Stimulated activated CD4-positive, alpha-beta T cell treated with anti-CD3 and anti-CD28 coated beads, Interleukin-2, amount 100 ng/mL, for 48 hours (primary cell): ENCODE results near the gene RAB27A.
"Not testable (repeated sequence)": the region's sequence is repeated elsewhere in the genome, so short reads cannot be mapped to it uniquely, and the experiment has no call there.

Experiments used
- DNase-seq, 2 donors: peaks; one replicate each; pipeline ENCODE4 v3.0.0-alpha.2; 2020

Gene RAB27A

DNA sequence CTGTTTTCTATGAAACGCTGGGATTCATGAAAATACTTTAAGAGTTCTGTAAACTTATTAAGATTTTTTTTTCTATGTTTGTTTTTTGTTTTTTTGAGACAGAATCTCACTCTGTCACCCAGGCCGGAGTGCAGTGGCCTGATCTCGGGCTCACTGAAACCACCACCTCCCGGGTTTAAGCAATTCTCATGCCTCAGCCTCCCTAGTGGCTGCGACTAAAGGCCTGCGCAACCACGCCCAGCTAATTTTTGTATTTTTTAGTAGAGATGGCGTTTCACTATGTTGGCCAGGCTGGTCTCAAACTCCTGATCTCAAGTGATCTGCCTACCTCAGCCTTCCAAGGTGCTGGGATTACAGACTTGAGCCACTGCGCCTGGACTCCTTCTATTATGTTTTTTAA lies 39.7 kb downstream of the RAB27A start:
- DNase-seq, result not testable (repeated sequence)

DNA sequence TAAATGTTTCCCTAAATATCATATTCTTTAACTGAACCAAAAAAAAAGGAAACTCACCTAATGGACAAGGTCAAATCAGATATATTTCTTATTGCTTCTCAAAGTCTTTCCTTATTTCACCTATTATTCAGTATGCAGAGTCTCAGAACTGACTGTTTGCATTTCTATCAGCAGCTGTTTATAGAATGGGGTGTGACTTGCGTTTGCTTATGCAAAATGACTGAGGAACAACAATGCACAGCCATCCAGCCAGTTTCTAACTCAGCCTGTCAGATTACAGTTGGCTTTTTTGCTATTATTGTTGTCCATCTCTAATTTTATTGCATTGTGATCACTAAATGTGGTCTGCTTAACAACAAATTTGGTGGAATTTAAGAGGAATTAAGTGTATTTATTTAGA lies 40.7 kb downstream of the RAB27A start:
- DNase-seq, result no peak

DNA sequence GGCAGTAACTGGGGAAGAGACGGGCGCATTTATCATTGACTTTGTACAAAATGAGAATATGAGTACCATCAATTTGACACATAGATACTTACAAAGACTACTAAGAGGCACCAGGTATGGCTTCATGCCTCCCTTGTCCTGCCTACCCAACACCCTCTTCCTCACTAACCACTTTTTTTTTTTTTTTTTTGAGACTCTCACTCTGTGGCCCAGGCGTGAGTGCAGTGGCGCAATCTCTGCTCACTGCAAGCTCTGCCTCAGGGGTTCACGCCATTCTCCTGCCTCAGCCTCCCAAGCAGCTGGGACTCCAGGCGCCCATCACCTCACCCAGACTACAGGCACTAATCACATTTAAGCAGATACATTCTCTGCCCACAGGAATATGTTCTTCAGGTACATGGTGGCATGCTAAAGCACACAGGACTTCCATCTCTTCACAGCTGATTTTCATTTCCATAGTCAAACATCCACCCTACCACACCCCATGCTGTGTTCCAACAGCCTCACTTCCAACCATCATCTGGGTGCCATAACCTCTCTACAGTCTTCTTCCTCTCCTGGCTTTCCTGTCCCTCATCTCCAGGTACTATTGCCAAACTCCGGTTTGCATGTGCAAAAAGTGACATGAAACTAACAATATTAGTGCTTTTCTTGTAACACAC lies 41.7 kb downstream of the RAB27A start:
- DNase-seq, result no peak

DNA sequence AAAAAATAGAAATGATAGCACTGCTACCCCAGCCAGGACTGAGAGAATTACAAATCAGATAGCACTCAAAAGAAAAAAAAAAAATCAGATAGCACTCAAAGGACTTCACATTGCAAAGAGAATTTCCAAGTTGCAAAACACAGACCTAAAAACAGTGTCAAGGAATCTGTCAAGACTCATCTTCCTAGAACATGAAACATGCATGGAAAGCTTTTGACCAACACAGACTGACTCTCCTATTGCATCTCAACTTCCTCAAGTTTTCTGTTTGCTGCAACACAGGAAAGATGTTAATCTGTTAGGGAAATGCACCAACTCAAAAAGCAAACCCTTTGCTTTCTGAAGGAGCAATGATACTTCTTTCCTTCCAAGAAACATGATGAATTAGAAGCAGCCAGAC lies 42.3 kb downstream of the RAB27A start:
- no peak for DNase-seq

DNA sequence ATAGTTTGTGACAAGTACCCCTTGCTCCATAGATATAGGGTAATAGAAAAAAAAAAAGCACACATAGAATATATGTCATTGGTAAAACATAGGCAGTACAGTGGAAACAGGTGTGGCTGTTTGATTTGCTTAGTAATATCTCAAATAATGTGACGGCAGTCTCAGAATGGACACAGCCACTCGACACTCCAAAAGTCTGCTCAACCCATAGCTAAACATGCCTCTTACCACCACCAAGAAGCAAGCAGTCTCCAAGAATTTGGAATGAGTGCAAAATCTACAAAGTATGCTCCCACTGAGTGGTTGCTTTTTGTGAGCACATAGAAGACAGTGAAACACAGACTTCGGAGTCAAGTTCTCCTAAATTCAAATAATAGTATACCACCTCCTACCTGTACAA lies 43.0 kb downstream of the RAB27A start:
- DNase-seq, result no peak

DNA sequence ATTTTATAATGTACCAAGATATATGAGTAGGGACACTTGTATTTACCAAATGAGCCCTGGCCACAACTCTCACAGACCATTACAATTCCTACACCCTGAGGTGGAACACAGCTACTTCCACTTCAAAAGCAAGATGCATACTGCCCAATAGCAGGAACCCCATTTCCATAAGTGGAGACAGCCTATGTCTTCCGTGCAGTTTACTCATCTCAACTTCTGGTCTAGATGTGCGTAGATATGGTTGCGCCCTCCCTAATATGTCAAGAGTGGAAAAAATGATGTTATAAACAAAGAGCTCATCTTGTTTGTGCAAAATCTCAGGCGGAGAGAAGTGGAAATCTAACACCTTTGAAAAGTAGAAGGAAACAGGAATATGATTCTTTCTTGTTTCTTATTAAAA lies 44.6 kb downstream of the RAB27A start:
- no peak for DNase-seq

DNA sequence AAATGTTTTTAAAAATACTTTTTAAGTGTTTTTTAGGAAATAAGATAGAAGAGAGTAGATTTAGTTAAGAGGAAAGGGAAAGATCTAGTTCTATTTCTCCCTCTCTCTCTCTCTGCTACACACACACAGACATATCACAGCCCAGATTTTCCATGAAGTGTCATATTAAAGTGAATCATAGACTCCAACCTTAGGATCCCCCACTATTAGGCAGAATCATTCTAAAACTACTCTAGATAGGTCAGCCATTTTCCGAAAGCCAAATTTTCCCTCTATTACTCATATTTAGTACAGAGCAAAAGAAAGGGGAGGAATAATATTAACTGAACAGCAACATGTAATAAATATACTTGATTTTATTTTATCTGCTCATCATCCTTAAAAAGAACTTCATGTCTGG lies 47.7 kb downstream of the RAB27A start:
- DNase-seq, result no peak

DNA sequence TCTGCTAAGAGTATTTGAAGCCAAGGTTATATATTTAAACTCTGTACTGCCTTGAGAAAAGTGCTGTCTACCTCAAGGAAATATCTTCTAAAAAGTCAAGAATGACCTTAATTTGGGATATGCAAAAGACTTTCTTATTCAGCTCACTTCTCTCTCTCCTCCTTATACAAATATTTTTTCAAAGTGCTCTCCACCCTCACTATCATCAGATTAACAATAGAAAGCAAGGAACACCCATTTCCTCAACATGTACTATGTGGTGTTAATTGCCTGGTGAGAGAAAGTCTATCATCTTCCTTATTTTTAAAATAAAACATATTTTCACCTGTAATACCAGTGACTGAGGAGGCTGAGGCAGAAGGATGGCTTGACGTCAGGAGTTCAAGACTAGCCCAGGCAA lies 48.4 kb downstream of the RAB27A start:
- DNase-seq, result no peak

DNA sequence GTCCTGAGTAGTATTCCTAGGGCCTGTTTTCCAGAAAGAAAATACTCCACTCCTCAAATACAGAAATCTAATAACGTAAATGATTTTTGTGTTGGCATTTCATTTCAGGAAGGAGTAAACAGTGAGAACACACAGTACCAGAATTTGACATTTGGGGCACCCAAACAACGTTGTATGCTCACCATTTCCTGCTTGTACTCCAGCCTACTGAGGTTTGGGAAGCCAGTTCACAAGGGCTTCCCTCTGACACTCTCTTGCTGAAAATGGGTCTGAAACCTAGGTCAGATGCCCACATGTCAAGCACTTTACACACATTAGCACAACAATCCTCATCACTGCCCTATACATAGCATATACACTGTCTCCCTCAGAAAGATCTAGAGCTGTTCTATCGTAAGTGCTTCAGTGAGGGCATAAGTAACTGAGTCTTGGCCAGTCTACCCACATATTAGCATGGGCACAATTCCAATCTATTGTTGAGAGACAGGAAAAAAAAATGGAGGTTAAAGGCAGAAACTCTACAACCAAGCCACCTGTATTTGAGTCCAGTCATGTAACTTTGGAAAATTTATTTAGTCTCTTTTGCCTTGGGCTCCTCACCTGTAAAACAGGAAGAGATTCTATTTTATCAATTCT lies 49.4 kb downstream of the RAB27A start:
- DNase-seq, result no peak

DNA sequence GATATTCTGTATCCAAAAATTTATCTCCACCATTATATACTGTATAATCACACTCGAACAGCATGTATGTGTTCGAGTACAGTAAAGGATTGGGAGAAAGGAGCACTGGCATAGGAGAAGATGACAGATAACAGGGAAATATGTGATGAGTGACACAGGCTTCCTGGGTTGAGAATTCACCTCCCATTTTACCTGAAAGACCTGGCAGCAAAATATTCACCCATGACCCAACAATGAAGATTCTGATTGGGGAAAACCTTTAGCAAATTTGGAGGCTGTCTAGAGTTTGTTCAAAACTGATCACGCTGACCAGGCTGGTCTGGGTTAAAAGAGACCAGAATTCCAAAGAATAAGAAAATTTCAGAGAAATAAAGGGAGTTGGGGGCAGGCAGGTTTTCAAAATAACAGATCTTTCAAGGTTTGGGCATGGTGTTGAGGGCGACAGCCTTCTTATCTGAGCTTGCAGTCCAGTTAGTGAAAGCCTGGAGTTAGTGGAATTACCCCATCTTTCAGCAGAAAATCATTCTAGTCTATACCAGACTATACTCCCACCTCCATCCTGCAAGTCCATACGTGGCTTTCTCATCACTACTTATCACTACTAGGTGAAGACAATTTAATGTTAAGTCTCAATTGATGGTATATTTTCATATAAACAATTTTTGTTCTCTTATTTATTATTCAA lies 50.0 kb downstream of the RAB27A start:
- no peak for DNase-seq

DNA sequence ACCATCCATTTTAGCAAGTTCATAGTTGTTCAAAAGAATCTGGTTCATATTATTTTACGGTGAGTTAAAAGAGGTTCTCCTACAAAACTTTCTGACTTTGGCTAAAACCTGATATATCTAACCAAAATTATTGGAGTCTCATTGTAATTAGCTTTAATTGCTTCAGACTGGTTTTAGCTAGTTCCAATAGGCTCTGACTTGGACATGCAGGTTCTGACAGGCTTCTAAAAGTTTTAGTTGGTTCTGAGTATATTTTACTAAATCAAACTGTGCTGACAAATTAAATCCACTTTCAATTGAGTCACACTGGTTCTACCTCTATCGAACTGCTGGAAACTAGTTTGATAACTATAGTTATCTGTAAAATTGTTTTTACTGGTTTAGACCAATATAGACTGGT lies 50.7 kb downstream of the RAB27A start:
- no peak for DNase-seq

DNA sequence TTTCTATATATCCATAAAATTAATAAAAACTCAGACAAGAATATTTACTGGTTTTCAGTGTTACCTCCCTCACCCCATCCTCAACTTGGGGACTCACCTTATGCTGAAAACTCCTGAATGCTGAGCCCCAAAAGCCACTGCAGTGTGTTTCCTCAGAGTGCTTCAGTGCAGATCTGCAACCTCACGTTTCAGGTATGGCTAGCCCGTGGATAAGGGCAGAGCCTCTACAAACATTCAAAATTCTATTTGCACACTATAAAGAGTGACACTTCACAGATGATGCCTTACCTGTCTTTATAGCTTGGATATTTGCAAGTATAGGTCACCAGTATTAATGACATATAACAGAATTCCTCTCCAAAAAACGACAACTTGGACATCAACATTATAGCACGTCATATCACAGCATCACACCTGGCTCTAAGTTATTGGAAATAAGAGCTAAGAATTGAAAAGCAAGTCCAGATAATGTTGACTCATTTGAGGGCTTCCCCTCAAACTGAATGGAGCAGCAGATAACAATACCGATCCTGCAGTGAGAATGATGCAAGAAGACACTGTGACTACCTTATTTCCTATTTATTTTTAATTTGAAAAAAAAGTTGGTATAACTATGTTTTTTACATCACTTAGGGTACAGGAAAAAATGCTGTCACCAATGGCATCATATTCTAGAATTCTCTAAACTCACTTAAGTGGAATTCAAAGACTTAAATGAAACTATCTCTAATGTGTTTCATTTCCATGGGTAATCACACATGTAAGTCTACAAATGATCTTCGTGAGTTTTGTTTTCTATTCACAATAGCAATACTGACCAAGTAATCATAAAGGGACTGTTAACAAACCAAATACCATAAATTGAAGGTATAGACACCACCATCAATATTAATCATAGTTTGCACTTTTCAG lies 52.1 kb downstream of the RAB27A start:
- DNase-seq, result no peak

DNA sequence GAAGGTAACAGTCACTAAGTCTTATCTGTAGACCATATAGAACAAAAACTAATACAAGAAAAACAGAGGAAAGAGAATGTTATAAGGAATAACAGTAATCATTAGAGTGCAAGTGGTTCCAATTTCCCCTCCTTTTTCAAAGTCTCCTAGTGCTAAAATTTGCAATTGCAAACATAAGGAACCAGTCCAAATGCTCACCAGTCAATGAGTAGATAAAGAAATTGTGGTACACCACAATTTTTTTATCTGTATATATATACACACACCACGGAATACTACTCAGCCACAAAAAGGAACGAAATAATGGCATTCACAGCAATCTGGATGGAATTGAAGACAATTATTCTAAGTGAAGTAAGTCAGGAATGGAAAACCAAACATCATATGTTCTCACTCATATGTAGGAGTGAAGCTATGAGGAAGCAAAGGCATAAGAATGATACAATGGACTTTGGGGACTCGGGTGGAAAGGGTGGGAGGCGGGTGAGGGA lies 54.0 kb downstream of the RAB27A start:
- no peak for DNase-seq

DNA sequence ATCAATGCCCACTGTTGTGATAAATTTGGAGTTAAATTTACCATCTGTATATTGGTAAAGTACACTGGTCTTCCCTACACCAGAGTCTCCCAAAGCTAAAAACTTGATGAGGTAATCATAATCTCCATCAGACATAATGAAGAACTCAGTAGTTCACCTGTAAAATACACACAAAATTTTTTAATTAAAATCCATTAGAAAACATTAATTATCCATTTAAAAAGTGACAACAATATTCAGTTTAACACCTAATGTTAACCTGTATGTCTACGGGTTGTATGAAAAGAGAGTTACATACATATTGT lies 54.9 kb downstream of the RAB27A start:
- no peak for DNase-seq

DNA sequence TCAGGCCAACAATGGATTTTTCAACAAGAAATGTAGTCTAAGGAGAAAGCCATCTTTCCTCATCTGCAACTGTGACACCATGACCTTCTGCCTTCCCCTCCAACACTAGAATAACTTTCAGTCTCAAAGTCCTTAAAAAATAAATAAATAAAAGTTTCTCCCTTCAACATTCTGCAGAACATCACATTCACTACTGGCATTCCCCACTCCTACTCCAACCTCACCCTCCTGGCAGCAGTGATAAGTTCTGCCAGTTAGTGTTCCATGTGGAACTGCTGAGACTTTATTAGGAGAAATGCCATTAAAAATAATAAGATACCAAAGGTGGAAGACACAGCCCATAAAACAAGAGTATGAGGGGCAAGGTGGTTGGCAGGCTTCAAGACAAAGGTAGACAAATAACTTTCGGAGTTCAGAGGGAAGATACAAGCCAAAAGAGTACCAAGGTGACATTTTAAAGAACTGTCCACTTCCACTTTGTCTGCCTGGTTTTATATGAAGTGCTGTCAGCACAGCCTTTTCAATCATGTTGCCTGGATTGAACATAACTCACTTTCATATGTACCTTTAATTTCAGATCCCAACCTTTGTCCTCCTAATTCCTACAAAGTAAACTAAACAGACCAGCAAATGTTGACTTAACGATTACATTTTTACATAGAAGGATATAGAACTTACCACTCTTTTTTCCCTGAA lies 55.4 kb downstream of the RAB27A start:
- DNase-seq, result no peak

DNA sequence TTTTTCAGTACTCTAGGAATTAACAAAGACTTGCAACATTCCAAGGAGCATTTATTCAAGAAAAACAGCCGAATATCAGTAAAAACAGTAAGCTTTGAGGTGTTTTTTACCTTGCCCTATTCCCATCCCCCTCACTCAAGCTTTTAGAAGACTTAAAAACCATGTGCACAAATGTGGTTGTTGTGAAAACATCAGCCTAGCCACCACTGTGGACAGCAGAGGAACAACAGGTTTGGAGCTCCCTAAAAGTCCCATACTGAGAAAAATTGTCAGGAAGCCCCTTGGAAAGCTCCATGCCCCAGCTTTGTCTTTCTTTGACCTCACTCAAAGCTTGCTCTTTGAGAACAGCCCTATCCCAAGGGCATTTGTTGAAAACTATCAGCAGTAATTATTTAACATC lies 58.2 kb downstream of the RAB27A start:
- DNase-seq, result no peak

DNA sequence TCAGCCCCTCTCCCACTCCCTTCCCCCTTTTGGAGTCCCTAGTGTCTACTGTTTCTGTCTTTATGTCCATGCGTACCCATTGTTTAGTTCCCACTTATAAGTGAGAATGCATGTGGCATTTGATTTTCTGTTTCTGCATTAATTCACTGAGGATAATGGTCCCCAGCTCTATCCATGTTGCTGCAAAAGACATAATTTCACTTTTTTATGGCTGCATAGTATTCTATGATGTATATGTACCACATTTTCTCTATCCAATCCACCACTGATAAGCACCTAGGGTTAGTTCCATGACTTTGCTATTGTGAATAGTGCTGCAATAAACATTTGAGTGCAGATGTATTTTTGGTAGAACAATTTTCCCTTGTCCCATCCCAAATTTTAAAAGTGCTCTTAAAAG lies 58.7 kb downstream of the RAB27A start:
- no peak for DNase-seq

DNA sequence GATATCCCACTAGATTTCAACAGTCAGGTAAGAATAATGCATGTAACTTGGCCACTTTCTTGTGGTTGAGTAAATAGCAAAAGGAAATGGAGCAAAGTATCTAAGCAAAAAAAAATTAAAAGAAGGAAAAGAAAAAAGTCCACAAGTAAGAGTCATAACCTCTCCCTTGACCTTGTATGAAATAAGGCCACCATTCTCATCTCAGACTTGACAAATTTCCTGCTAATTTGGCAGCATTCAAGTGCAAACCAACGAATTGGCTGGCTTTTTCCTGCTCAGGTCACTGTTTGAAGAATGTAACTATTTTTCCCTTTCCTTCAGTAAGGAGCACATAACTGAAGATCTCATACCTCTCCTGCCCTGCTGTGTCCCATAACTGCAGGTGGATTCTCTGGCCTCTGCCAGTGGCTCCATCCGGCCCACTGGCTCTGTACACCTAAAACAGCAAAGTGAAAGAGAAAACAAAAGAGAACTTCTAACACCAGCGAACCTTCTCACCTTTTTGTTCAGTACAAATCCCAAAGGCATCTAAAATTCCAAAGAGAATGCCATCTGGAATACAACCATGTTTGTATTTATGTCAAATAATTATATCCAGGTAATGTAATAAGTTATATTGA lies 59.5 kb downstream of the RAB27A start:
- DNase-seq, result no peak

DNA sequence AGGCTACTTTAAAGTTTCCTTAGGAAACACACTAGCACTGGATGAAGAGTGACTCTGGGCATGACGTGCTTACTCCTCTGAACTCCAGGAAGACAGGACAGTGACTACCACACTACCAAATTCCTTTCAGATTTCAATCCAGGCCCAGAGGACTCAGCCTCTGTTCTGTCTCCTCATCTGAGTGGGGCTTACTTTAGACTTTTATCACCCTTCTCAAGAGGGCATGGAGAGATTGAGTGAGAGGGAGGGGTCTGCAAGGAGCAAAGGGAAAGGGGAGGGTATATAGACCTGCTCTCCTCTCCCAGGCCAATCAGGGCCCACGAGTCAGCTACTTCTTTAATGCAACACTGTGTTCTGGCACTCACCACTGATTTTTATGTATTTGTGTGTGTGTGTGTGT lies 63.5 kb downstream of the RAB27A start:
- DNase-seq, result no peak

DNA sequence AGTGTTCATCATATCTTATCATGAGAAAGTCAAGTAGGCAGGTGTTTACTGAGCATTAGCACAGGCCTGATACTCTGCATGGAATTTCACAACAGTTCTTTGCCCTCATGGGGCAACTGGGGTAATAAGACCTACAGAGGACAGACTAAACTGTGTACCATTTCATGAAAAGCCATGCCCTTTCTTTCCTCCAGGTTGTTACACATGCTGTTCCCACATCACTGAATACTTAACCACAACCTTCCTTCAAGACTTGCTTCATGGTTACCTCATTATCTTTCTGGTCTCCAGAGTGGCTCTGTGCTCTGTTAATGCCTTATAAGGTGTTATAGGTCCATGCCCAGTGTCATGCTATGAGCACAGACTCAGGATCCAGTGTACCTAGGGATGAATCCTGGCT lies 64.7 kb downstream of the RAB27A start:
- DNase-seq, result no peak

DNA sequence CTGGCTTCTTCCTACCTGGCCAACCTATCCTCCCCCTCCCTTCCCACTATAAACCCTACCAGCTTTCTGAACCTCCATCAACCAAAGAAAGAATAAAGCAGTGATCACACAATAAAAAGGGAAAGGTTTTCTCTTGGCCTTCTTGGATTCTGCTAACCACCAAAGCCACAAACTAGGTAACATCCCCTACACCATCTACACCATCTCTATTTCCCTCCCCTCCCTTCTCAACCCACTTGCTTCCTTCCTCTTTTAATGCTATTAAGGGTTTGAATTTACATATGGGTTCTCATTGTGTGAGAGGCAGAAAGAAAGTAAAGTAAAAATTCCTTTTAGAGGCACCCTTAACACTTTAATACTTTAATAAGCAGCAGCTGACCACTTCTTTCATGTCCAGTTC lies 67.0 kb downstream of the RAB27A start:
- no peak for DNase-seq
